ENCODE data around the gene KIF21B. TPM values are rescaled to one million over a fixed set of nuclear protein-coding genes. Genes with fewer than 3 reads are reported as not detected.

The KIF21B gene
- total RNA-seq, 4 donors from 2014 or later, result 3.2 to 40.4 (median 22.7) TPM

GRCh38 chr1:201016211-201016651 lies 7.3 kb downstream of the KIF21B start:
- Histone ChIP-seq H3K27me3 (no peaks in the 10 kb centered on the region), H3K27ac (no peak overlapping the region), H3K4me1 (peaks cover 19 to 67% (median 36%) of the 10 kb centered on the region in 4 donors), H3K4me3 (no peak overlapping the region), H3K9me3 (no peaks in the 10 kb centered on the region), H3K36me3 (no peaks in the 10 kb centered on the region)
- peak; percentile 61 for DNase-seq
- in situ Hi-C loops (cut with MboI; ENCODE audit: low pct_ligation_motif_present in 1 of 4, low pct_unique_long_range_greater_than_20kb in 1 of 4, low sequenced_read_pairs in 3 of 4) (no loop called here), intact Hi-C loops (cut with DNase I; ENCODE audit: low total_unique reads) (no loop called here)
- 0 to 6% methylated on average over 1 to 10 of the region's 10 CpGs for WGBS, 2 donors (ENCODE audit: low coverage in 1 of 2)
- TF ChIP-seq POLR2A (IDR thresholded peaks at IDR 0.05) (no peak), CTCF (IDR thresholded peaks at IDR 0.05) (no peak), POLR2AphosphoS5 (IDR thresholded peaks at IDR 0.05) (no peak), EP300 (IDR thresholded peaks at IDR 0.05; ENCODE audit: low read depth) (no peak)

- H3K27me3 ChIP-seq, result no peaks in the 10 kb centered on the region
- H3K4me1 ChIP-seq, result peaks cover 13 to 61% (median 30%) of the 10 kb centered on the region in 4 donors
- no peak overlapping the region for H3K27ac ChIP-seq
- TF ChIP-seq POLR2AphosphoS5 (IDR thresholded peaks at IDR 0.05) (no peak), EP300 (IDR thresholded peaks at IDR 0.05; ENCODE audit: low read depth) (no peak), POLR2A (IDR thresholded peaks at IDR 0.05) (no peak), CTCF (IDR thresholded peaks at IDR 0.05) (no peak)
- H3K4me3 ChIP-seq, result no peak overlapping the region
- no peaks in the 10 kb centered on the region for H3K9me3 ChIP-seq
- intact Hi-C loops (cut with DNase I; ENCODE audit: low total_unique reads) (no loop called here), in situ Hi-C loops (cut with MboI; ENCODE audit: low pct_ligation_motif_present in 1 of 4, low pct_unique_long_range_greater_than_20kb in 1 of 4, low sequenced_read_pairs in 3 of 4) (no loop called here)
- DNase-seq, result no peak
- no peaks in the 10 kb centered on the region for H3K36me3 ChIP-seq
- WGBS, 2 donors (ENCODE audit: low coverage in 1 of 2), result 47 to 48% methylated on average over 3 to 5 of the region's 5 CpGs
Measured at GRCh38 chr1:201015551-201016091, 7.9 kb downstream of the KIF21B start.

- no peaks in the 10 kb centered on the region for H3K27me3 ChIP-seq
- 90 to 100% methylated on average over 1 to 3 of the region's 3 CpGs for WGBS, 2 donors (ENCODE audit: low coverage in 1 of 2)
- H3K4me1 ChIP-seq, result peaks cover 9 to 53% (median 23%) of the 10 kb centered on the region in 4 donors
- intact Hi-C loops (cut with DNase I; ENCODE audit: low total_unique reads), result no loop called here
- TF ChIP-seq CTCF (IDR thresholded peaks at IDR 0.05) (no peak), POLR2AphosphoS5 (IDR thresholded peaks at IDR 0.05) (no peak), EP300 (IDR thresholded peaks at IDR 0.05; ENCODE audit: low read depth) (no peak), POLR2A (IDR thresholded peaks at IDR 0.05) (no peak)
- H3K9me3 ChIP-seq, result no peaks in the 10 kb centered on the region
- no peak overlapping the region for H3K4me3 ChIP-seq
- no peak overlapping the region for H3K27ac ChIP-seq
- in situ Hi-C loops (cut with MboI; ENCODE audit: low pct_ligation_motif_present in 1 of 4, low pct_unique_long_range_greater_than_20kb in 1 of 4, low sequenced_read_pairs in 3 of 4), result no loop called here
- no peak for DNase-seq
- no peaks in the 10 kb centered on the region for H3K36me3 ChIP-seq
Measured at GRCh38 chr1:201014816-201015200, 8.7 kb downstream of the KIF21B start.

GRCh38 chr1:201013991-201014815 lies 9.3 kb downstream of the KIF21B start:
- Histone ChIP-seq H3K27me3 (no peaks in the 10 kb centered on the region), H3K4me3 (no peak overlapping the region), H3K4me1 (peaks cover 9 to 46% (median 20%) of the 10 kb centered on the region in 4 donors), H3K27ac (no peak overlapping the region), H3K36me3 (no peaks in the 10 kb centered on the region), H3K9me3 (no peaks in the 10 kb centered on the region)
- DNase-seq, result no peak
- 88% methylated on average over 33 of the region's 33 CpGs; no CpG with 5 or more reads in 1 of the 2 donors for WGBS, 2 donors (ENCODE audit: low coverage in 1 of 2)
- in situ Hi-C loops (cut with MboI; ENCODE audit: low pct_ligation_motif_present in 1 of 4, low pct_unique_long_range_greater_than_20kb in 1 of 4, low sequenced_read_pairs in 3 of 4) (no loop called here), intact Hi-C loops (cut with DNase I; ENCODE audit: low total_unique reads) (no loop called here)
- TF ChIP-seq POLR2A (IDR thresholded peaks at IDR 0.05) (no peak), CTCF (IDR thresholded peaks at IDR 0.05) (no peak), EP300 (IDR thresholded peaks at IDR 0.05; ENCODE audit: low read depth) (no peak), POLR2AphosphoS5 (IDR thresholded peaks at IDR 0.05) (no peak)
